Mammary epithelial cell (primary cell): ENCODE results near the gene ADGRL3.

Experiments used
- EZH2 ChIP-seq: IDR thresholded peaks from 2 replicates; pipeline ENCODE4 v1.6.1; 2012; ENCODE audit warnings: low read length, inconsistent platforms, borderline replicate concordance
- TF ChIP-seq, protein P1 (sequence below), 2 donors: IDR thresholded peaks in 1 of 2; conservative IDR thresholded peaks in 1 of 2; 2 replicates each; pipeline ENCODE4 v1.5.1; 2011 to 2012; ENCODE audit warnings: inconsistent platforms in 2 of 2, low read length in 2 of 2, mild to moderate bottlenecking in 2 of 2, control low read depth in 1 of 2, low read depth in 1 of 2; ENCODE audit not compliant: insufficient read depth in 1 of 2; ENCODE audit errors: extremely low read depth in 1 of 2

DNA sequence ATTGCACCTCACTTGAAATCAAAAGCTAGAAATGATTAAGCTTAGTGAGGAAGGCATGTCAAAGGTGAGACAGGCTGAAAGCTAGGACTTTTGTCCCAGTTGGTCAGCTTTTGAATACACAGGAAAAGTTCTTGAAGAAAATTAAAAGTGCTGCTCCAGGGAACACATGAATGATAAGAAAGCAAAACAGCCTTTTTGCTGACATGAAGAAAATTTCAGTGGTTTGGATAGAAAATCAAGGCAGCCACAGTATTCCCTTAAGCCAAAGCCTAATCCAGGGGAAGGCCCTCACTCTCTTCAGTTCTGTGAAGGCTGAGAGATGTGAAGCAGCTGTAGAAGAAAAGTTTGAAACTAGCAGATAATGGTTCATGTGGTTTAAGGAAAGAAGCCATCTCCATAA is 150.8 kb downstream of the ADGRL3 start:
- TF ChIP-seq, protein P1, sequence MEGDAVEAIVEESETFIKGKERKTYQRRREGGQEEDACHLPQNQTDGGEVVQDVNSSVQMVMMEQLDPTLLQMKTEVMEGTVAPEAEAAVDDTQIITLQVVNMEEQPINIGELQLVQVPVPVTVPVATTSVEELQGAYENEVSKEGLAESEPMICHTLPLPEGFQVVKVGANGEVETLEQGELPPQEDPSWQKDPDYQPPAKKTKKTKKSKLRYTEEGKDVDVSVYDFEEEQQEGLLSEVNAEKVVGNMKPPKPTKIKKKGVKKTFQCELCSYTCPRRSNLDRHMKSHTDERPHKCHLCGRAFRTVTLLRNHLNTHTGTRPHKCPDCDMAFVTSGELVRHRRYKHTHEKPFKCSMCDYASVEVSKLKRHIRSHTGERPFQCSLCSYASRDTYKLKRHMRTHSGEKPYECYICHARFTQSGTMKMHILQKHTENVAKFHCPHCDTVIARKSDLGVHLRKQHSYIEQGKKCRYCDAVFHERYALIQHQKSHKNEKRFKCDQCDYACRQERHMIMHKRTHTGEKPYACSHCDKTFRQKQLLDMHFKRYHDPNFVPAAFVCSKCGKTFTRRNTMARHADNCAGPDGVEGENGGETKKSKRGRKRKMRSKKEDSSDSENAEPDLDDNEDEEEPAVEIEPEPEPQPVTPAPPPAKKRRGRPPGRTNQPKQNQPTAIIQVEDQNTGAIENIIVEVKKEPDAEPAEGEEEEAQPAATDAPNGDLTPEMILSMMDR (conservative IDR thresholded peaks at IDR 0.05 in 1 of 2, IDR thresholded peaks at IDR 0.05 in 1 of 2; ENCODE audit: extremely low read depth in 1 of 2, insufficient read depth in 1 of 2, low read depth in 1 of 2, low read length in 2 of 2), result no peak
- TF ChIP-seq EZH2, result no peak
